T47D (cell line): ENCODE results near the gene BCL2A1.
"Not testable (repeated sequence)": the region's sequence is repeated elsewhere in the genome, so short reads cannot be mapped to it uniquely, and the experiment has no call there.

Source experiments
- DNase-seq, 2 experiments: peaks; one replicate each; pipeline versions ENCODE4 v3.0.0 to v3.0.0-alpha.2; 2011 to 2012; ENCODE audit warnings: low read depth in 1 of 2, low spot score in 1 of 2
- JUND ChIP-seq: IDR thresholded peaks from 2 replicates; pipeline ENCODE4 v1.6.1; 2012; ENCODE audit warnings: low read depth
- in situ Hi-C: cut with HindIII; loops from 2 replicates; pipeline ENCODE4 v1.10.0; 2016; ENCODE audit warnings: low sequenced_read_pairs, low pct_unique_long_range_greater_than_20kb

Gene BCL2A1

GRCh38 chr15:79965846-79966630 lies 5.0 kb downstream of the BCL2A1 start:
- peak in 1 of 2 experiments; percentile 82 for DNase-seq
- in situ Hi-C loops = no loop called here
- TF ChIP-seq JUND = no peak; the same call in 1 of the 2 replicates

- TF ChIP-seq JUND = no peak
- in situ Hi-C loops = no loop called here
Observed at GRCh38 chr15:79964232-79964805, 6.7 kb downstream of the BCL2A1 start.

GRCh38 chr15:79962921-79963320 lies 8.1 kb downstream of the BCL2A1 start:
- in situ Hi-C loops, DNase-seq: not testable (repeated sequence)

More at GRCh38 chr15:79964232-79964805, 6.7 kb downstream of the BCL2A1 start:
- no peak for DNase-seq

DNA sequence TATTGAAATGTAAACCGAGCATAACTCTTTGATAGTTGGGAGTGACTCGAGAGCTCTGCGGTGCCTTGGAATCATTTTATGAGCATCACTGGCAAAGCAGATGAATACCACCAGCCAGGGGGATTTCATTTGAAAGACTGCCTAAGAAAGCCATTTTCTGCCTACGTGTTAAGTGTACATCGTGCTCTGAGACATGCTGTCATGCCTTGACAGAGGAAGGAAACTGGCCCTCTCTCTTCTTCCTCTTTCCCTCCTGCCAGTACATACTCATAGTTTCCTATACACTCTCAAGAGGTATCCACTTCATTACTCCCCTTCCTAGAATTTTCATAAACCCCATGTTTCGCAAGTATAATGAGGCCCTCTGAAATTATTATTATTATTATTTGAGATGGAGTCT lies 8.8 kb downstream of the BCL2A1 start:
- in situ Hi-C loops = no loop called here
- DNase-seq = no peak
- no peak for TF ChIP-seq JUND

GRCh38 chr15:79960502-79961212 lies 10.3 kb downstream of the BCL2A1 start:
- no peak for DNase-seq
- in situ Hi-C loops = no loop called here
- no peak for TF ChIP-seq JUND

- in situ Hi-C loops = no loop called here
- no peak for TF ChIP-seq JUND
- DNase-seq = no peak
Observed at GRCh38 chr15:79957741-79958140, 13.3 kb downstream of the BCL2A1 start.

GRCh38 chr15:79956354-79956939 lies 14.5 kb downstream of the BCL2A1 start:
- in situ Hi-C loops = no loop called here
- no peak for DNase-seq
- no peak for TF ChIP-seq JUND

DNA sequence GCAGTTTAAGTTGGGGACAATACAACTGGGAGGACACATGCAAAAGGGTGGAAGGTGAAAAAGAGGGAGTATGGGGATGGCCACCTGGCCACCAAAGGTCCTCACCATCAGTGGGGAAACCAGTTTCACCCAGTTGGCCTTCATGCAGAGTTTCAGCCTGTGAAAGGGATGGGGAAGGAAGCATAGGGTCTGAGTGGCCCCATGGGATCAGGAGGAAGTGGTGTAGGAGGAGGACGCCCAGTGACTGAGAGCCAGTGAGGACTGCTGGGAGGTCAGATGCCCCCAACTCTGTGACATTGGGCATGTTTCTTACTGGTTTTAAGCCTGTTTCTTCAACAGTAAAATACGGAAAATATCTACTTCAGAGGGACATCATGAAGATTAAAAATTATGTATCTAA lies 16.3 kb downstream of the BCL2A1 start:
- in situ Hi-C loops = no loop called here
- TF ChIP-seq JUND = no peak
- DNase-seq = no peak

DNA sequence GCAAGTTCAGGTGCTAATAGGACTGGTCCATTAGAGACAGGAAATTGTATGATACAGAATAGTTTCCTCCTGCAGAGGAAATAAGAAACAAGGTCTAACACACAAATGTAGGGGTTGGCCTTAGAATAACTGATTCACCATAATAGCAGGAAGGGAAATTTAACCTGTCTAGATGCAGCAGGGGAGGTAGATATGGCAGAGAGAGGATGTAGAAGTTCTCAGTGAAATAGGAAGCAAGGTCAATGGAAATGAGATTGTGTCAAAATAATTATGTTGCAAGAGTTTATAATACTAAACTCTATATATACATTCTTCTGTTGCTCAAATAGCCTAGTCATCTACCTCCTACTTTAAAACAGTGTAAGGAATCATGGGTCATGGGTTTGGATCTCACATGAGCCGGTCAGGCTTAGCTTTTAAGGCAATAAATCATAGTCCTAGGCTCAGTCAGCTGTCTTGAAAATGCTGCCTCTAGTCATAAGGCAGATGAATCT lies 17.0 kb downstream of the BCL2A1 start:
- in situ Hi-C loops = no loop called here
- TF ChIP-seq JUND = no peak
- DNase-seq = no peak

DNA sequence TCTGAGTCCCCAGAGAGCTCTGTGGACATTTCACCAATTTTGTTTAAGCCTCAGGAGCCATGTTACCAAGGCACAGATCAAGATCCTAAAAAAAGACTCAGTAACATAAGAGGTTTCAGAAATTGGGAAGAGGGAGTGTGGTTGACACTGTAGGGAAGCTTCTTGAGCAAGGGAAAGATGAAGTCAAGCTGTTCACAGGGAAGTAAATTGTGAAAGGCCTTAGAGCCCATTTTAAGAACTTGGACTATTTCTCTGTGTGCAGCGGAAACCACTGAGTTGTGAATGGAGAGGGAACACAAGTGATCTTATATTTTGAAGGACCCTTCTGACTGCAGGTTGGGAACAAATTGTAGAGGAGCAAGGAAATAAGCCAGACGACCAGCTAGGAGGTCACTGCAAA lies 18.7 kb downstream of the BCL2A1 start:
- in situ Hi-C loops = no loop called here
- TF ChIP-seq JUND = no peak
- DNase-seq = no peak

DNA sequence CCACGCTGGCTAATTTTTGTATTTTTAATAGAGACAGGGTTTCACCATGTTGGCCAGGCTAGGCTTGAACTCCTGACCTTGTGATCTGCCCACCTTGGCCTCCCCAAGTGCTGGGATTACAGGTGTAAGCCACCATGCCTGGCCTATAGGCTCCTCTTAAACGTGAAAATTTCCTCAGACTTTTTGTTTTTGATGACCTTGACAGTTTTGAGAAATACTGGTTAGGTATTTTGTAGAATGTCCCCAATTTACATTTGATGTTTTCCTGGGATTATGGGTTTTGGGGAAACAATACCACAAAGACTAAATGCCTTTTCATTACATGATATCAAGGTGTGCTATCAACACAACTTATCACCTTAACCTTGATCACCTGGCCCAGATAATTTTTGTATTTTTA lies 20.7 kb downstream of the BCL2A1 start:
- no peak for DNase-seq
- in situ Hi-C loops = no loop called here
- TF ChIP-seq JUND = no peak

GRCh38 chr15:79948761-79949160 lies 22.2 kb downstream of the BCL2A1 start:
- in situ Hi-C loops = no loop called here
- no peak for DNase-seq
- no peak for TF ChIP-seq JUND
